K562 (cell line): ENCODE data around the gene KLHL6. TPM values are rescaled to one million over a fixed set of nuclear protein-coding genes. Genes with fewer than 3 reads are reported as not detected.

Source experiments
- BCLAF1 ChIP-seq, 2 experiments: fragments of 450-650 bp in 1 of 2; IDR thresholded peaks; 2 replicates each; pipeline ENCODE4 v1.6.1; 2011 to 2017; ENCODE audit warnings: low read depth in 2 of 2, antibody characterized with exemption in 1 of 2, borderline replicate concordance in 1 of 2, low read length in 1 of 2, mild to moderate bottlenecking in 1 of 2, mixed read lengths in 1 of 2; ENCODE audit not compliant: control insufficient read depth in 1 of 2
- KLF6 ChIP-seq: fragments of 250-450 bp; sonication (Bioruptor Pico); IDR thresholded peaks from 2 replicates; pipeline ENCODE4 v1.4.0; 2020; ENCODE audit warnings: mild to moderate bottlenecking, moderate library complexity, borderline replicate concordance
- PTRF ChIP-seq: fragments of 450-650 bp; IDR thresholded peaks from 2 replicates; pipeline ENCODE4 v1.6.1; 2016; ENCODE audit warnings: mild to moderate bottlenecking, missing genetic modification characterization, missing compliant biosample characterization
- SP2 ChIP-seq: IDR thresholded peaks from 2 replicates; pipeline ENCODE4 v1.6.1; 2011; ENCODE audit warnings: mild to moderate bottlenecking, low read depth, low read length, moderate library complexity; ENCODE audit not compliant: poor library complexity, severe bottlenecking; ENCODE audit errors: extremely low read depth
- THRB ChIP-seq: fragments of 450-650 bp; formaldehyde crosslinking; conservative IDR thresholded peaks from 2 replicates; pipeline ENCODE4 v1.4.0; 2022; ENCODE audit warnings: mild to moderate bottlenecking, missing genetic modification characterization
- ZNF24 ChIP-seq: fragments of 450-650 bp; IDR thresholded peaks from 2 replicates; pipeline ENCODE4 v1.6.1; 2016
- ZNF592 ChIP-seq: fragments of 450-650 bp; IDR thresholded peaks from 2 replicates; pipeline ENCODE4 v1.6.1; 2017; ENCODE audit warnings: antibody characterized with exemption, mild to moderate bottlenecking
- polyA plus RNA-seq, 8 experiments: library from polyadenylated mRNA; depleted of rRNA in 4 of 8; stranded (reverse) in 5 of 8; unstranded in 3 of 8; fragments of >200 nt; fragmentation: Nextera tagmentation in 2 of 8; fragmentation: Illumina TruSeq in 1 of 8; extraction: Ambion mirVana in 2 of 8; extraction: Trizol in 1 of 8; gene quantifications; 2 replicates each; pipeline versions ENCODE4 v1.2.1 to v1.2.3, GENCODE V29; 2011 to 2014; ENCODE audit warnings: inconsistent platforms in 1 of 8, missing spikeins in 1 of 8
- total RNA-seq, 7 experiments: library from RNA; depleted of rRNA in 6 of 7; stranded (reverse); fragments of >200 nt in 6 of 7; fragmentation: Illumina TruSeq in 2 of 7; extraction: Trizol in 2 of 7; gene quantifications; 2 replicates each; pipeline versions ENCODE4 v1.2.1 to v1.2.3, GENCODE V29; 2011 to 2021; ENCODE audit warnings: low replicate concordance in 1 of 7

KLHL6 gene
- total and polyA plus RNA-seq, 9 of the 15 experiments (the other 6 are each of a cell fraction or from before 2014, with no cell fraction given) = 0.18 to 2.1 (median 1.4) TPM

DNA sequence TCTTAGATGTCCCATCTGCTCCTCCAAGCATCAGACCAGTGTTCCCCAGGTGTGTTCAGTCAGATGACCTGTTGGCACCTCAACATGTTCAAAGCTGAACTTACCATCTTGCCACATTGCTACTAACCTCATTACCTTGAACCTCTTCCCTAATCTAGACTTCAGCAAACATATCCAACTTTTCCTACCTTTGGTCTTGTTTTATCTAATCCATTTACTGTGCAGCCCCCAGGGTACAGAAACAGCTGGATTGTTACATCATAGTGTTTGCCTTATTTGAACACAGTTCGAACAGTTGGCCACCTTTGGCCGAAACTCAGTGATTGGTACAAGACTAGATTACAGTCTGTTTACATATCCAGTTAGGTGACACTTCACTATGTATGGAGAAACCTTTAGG lies 91.0 kb downstream of the KLHL6 start (continued):
- TF ChIP-seq ZNF592 (no peak), SP2 (no peak), ZNF24 (no peak), THRB (CRISPR knock-in tag) (no peak), BCLAF1 (IDR thresholded peaks at IDR 0.05; ENCODE audit: borderline replicate concordance in 1 of 2, control insufficient read depth in 1 of 2, low read depth in 2 of 2, low read length in 1 of 2) (no peak), KLF6 (no peak), PTRF (tag) (no peak)
